ENCODE results near the gene ARHGEF37. TPM values are rescaled to one million over a fixed set of nuclear protein-coding genes. Genes with fewer than 3 reads are reported as not detected.

ARHGEF37 gene
- total and polyA plus RNA-seq, 2 donors from 2014 or later: 6.9 to 21.8 TPM

DNA sequence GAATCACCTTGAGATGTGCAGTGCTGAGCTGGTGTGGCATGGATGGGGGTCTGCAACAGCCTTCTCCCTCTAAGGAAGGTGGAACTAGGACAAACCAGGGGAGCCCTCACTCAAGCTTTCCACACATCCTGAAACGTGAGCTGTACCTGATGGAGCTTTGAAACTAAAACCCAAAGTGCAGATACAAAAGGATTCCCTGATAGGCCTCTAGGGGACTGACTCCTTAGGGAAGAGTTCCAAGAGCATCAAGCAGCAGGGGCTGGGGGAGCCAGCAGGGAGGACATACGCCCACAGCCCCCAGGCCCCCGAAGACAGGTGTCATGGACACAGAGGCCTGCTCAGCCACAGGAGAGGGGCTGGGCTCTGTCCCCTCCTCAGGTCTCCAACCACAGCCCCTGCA lies 17.7 kb downstream of the ARHGEF37 start:
- FAIRE-seq: no peak
- H3K36me3 ChIP-seq (ENCODE audit: control insufficient read depth in 2 of 3, insufficient read depth in 3 of 3, low read length in 3 of 3): peaks cover 0 to 14% (median 2%) of the 10 kb centered on the region in 3 donors
- no peak for DNase-seq

DNA sequence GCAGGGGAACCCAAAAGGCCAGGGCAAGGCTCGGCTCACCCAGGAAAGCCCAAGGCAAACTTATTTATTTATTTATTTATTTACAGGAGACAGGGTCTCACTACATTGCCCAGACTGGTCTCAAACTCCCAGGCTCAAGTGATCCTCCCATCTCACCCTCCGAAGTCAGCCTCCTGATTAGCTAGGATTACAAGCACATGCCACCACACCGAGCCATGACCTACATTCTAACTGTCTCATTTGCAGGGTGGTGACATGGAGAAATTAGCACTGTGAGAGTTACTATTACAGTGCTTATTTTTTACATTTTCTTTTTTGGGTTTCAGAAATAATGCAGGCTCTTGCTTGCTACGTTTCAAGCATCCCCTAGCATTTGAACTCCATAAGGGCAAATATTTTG lies 18.1 kb downstream of the ARHGEF37 start:
- peak in 1 of 5 donors; percentile 14 for DNase-seq
- Histone ChIP-seq H3K4me3 (ENCODE audit: low read length in 3 of 3) (no peak overlapping the region), H3K9ac (ENCODE audit: low read length in 3 of 3) (no peak overlapping the region), H3K4me1 (ENCODE audit: control insufficient read depth in 2 of 3, insufficient read depth in 2 of 3, low read depth in 1 of 3, low read length in 3 of 3) (no peaks in the 10 kb centered on the region), H3K36me3 (ENCODE audit: control insufficient read depth in 2 of 3, insufficient read depth in 3 of 3, low read length in 3 of 3) (peaks cover 0 to 14% (median 2%) of the 10 kb centered on the region in 3 donors), H3K9me3 (ENCODE audit: control insufficient read depth in 2 of 3, insufficient read depth in 1 of 3, low read length in 3 of 3) (no peaks in the 10 kb centered on the region), H3K27ac (ENCODE audit: low read depth in 2 of 2, low read length in 2 of 2) (no peak overlapping the region), H3K27me3 (ENCODE audit: control insufficient read depth, insufficient read depth, low read length) (no peaks in the 10 kb centered on the region)
- intact Hi-C loops (cut with DNase I): no loop called here
- TF ChIP-seq, protein P1, sequence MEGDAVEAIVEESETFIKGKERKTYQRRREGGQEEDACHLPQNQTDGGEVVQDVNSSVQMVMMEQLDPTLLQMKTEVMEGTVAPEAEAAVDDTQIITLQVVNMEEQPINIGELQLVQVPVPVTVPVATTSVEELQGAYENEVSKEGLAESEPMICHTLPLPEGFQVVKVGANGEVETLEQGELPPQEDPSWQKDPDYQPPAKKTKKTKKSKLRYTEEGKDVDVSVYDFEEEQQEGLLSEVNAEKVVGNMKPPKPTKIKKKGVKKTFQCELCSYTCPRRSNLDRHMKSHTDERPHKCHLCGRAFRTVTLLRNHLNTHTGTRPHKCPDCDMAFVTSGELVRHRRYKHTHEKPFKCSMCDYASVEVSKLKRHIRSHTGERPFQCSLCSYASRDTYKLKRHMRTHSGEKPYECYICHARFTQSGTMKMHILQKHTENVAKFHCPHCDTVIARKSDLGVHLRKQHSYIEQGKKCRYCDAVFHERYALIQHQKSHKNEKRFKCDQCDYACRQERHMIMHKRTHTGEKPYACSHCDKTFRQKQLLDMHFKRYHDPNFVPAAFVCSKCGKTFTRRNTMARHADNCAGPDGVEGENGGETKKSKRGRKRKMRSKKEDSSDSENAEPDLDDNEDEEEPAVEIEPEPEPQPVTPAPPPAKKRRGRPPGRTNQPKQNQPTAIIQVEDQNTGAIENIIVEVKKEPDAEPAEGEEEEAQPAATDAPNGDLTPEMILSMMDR (IDR thresholded peaks at IDR 0.05; ENCODE audit: borderline replicate concordance, extremely low read depth, insufficient read depth): no peak
- FAIRE-seq: no peak

More for the DNA sequence above, 17.7 kb downstream of the ARHGEF37 start:
- H3K27ac ChIP-seq (ENCODE audit: low read depth in 2 of 2, low read length in 2 of 2): no peak overlapping the region
- no peaks in the 10 kb centered on the region for H3K9me3 ChIP-seq (ENCODE audit: control insufficient read depth in 2 of 3, insufficient read depth in 1 of 3, low read length in 3 of 3)
- no peak overlapping the region for H3K4me3 ChIP-seq (ENCODE audit: low read length in 3 of 3)
- H3K4me1 ChIP-seq (ENCODE audit: control insufficient read depth in 2 of 3, insufficient read depth in 2 of 3, low read depth in 1 of 3, low read length in 3 of 3): no peaks in the 10 kb centered on the region
- TF ChIP-seq, protein P1 (IDR thresholded peaks at IDR 0.05; ENCODE audit: borderline replicate concordance, extremely low read depth, insufficient read depth): no peak
- no peak overlapping the region for H3K9ac ChIP-seq (ENCODE audit: low read length in 3 of 3)
- no peaks in the 10 kb centered on the region for H3K27me3 ChIP-seq (ENCODE audit: control insufficient read depth, insufficient read depth, low read length)
- intact Hi-C loops (cut with DNase I): no loop called here

DNA sequence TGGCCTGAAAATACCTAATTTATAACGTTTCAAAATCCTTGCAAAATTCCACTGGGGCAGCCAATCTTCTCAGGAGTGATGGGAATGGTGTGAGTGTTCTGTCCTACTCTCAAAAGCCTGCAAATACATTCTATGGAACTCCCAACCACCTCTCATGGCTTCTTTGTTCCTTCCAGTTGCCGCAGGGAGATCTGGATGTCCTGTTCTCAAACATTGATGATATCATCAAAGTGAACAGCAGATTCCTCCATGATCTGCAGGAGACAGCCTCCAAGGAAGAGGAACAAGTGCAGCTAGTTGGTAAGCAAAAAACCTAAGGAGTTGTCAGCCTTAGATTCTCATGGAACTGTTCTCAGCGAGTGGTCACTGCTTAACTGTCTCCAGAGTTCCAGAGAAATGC lies 19.6 kb downstream of the ARHGEF37 start:
- intact Hi-C loops (cut with DNase I): no loop called here
- peaks cover 0 to 14% (median 2%) of the 10 kb centered on the region in 3 donors for H3K36me3 ChIP-seq (ENCODE audit: control insufficient read depth in 2 of 3, insufficient read depth in 3 of 3, low read length in 3 of 3)
- H3K27ac ChIP-seq (ENCODE audit: low read depth in 2 of 2, low read length in 2 of 2): no peak overlapping the region
- H3K4me1 ChIP-seq (ENCODE audit: control insufficient read depth in 2 of 3, insufficient read depth in 2 of 3, low read depth in 1 of 3, low read length in 3 of 3): peaks cover 0 to 2% (median 0%) of the 10 kb centered on the region in 3 donors
- TF ChIP-seq, protein P1 (IDR thresholded peaks at IDR 0.05; ENCODE audit: borderline replicate concordance, extremely low read depth, insufficient read depth): no peak
- H3K27me3 ChIP-seq (ENCODE audit: control insufficient read depth, insufficient read depth, low read length): no peaks in the 10 kb centered on the region
- H3K9ac ChIP-seq (ENCODE audit: low read length in 3 of 3): no peak overlapping the region
- no peak for DNase-seq
- FAIRE-seq: no peak
- no peak overlapping the region for H3K4me3 ChIP-seq (ENCODE audit: low read length in 3 of 3)
- H3K9me3 ChIP-seq (ENCODE audit: control insufficient read depth in 2 of 3, insufficient read depth in 1 of 3, low read length in 3 of 3): no peaks in the 10 kb centered on the region

DNA sequence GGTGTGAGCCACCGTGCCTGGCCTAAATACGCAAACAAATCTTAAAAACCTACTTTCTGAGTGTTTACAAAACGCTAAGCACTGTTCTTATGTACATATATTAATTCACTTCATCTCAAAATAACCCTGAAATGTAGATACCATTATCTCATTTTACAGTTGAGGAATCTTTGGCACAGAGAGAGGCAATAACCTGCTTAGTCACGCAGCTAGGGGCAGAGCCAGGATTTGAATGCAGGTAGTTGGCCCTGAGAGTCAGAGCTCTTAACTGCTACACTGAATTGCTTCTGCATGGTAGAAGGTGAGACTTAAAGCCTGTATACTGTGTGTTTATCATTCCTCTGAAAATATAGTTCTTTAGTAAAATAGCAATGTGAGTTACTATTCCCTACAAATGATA lies 21.9 kb downstream of the ARHGEF37 start:
- peaks cover 0 to 14% (median 4%) of the 10 kb centered on the region in 3 donors for H3K36me3 ChIP-seq (ENCODE audit: control insufficient read depth in 2 of 3, insufficient read depth in 3 of 3, low read length in 3 of 3)
- no peak overlapping the region for H3K27ac ChIP-seq (ENCODE audit: low read depth in 2 of 2, low read length in 2 of 2)

More for the DNA sequence above, 21.9 kb downstream of the ARHGEF37 start:
- H3K4me1 ChIP-seq (ENCODE audit: control insufficient read depth in 2 of 3, insufficient read depth in 2 of 3, low read depth in 1 of 3, low read length in 3 of 3): peaks cover 0 to 2% (median 0%) of the 10 kb centered on the region in 3 donors
- H3K9me3 ChIP-seq (ENCODE audit: control insufficient read depth in 2 of 3, insufficient read depth in 1 of 3, low read length in 3 of 3): no peaks in the 10 kb centered on the region
- FAIRE-seq (no peak), DNase-seq (no peak)
- H3K9ac ChIP-seq (ENCODE audit: low read length in 3 of 3): no peak overlapping the region
- H3K27me3 ChIP-seq (ENCODE audit: control insufficient read depth, insufficient read depth, low read length): no peaks in the 10 kb centered on the region
- H3K4me3 ChIP-seq (ENCODE audit: low read length in 3 of 3): no peak overlapping the region
- TF ChIP-seq, protein P1 (IDR thresholded peaks at IDR 0.05; ENCODE audit: borderline replicate concordance, extremely low read depth, insufficient read depth): no peak
- intact Hi-C loops (cut with DNase I): no loop called here
